ENCODE data around the gene ZYG11A. TPM values are rescaled to one million over a fixed set of nuclear protein-coding genes. Genes with fewer than 3 reads are reported as not detected.
"Not testable (repeated sequence)": the region's sequence is repeated elsewhere in the genome, so short reads cannot be mapped to it uniquely, and the experiment has no call there.

ZYG11A gene
- total RNA-seq, 2 donors from 2014 or later = 0.87 to 6.6 TPM

- Histone ChIP-seq H3K4me3 (no peak overlapping the region), H3K27me3 (replicated peaks; ENCODE audit: insufficient read depth) (no peaks in the 10 kb centered on the region), H3K9me3 (no peaks in the 10 kb centered on the region), H3K36me3 (no peaks in the 10 kb centered on the region), H3K4me1 (replicated peaks) (peaks cover 4% of the 10 kb centered on the region), H3K27ac (no peak overlapping the region)
- DNase-seq (ENCODE audit: low spot score) = no peak
- intact Hi-C loops (cut with DNase I) = no loop called here
- TF ChIP-seq POLR2AphosphoS5 (IDR thresholded peaks at IDR 0.05) (no peak), CTCF (IDR thresholded peaks at IDR 0.05) (no peak), POLR2A (IDR thresholded peaks at IDR 0.05) (no peak)
- WGBS = 68% methylated on average over 4 of the region's 4 CpGs
These were observed 14.9 kb downstream of the ZYG11A start for GRCh38 chr1:52857443-52857842.

GRCh38 chr1:52862666-52863458 lies 20.3 kb downstream of the ZYG11A start:
- peaks cover 4% of the 10 kb centered on the region for H3K4me1 ChIP-seq (replicated peaks)
- H3K27ac ChIP-seq = no peak overlapping the region
- H3K36me3 ChIP-seq = no peaks in the 10 kb centered on the region
- DNase-seq (ENCODE audit: low spot score) = no peak
- H3K4me3 ChIP-seq = no peak overlapping the region
- TF ChIP-seq POLR2AphosphoS5 (IDR thresholded peaks at IDR 0.05) (no peak), POLR2A (IDR thresholded peaks at IDR 0.05) (no peak), CTCF (IDR thresholded peaks at IDR 0.05) (no peak)
- no peaks in the 10 kb centered on the region for H3K27me3 ChIP-seq (replicated peaks; ENCODE audit: insufficient read depth)
- intact Hi-C loops (cut with DNase I) = no loop called here
- WGBS = 92% methylated on average over 2 of the region's 2 CpGs
- H3K9me3 ChIP-seq = no peaks in the 10 kb centered on the region

- peak; percentile 73 for DNase-seq (ENCODE audit: low spot score)
- Histone ChIP-seq H3K36me3 (no peaks in the 10 kb centered on the region), H3K27ac (peak overlapping the region; percentile 57 to 60), H3K4me3 (no peak overlapping the region), H3K27me3 (replicated peaks; ENCODE audit: insufficient read depth) (no peaks in the 10 kb centered on the region), H3K9me3 (no peaks in the 10 kb centered on the region), H3K4me1 (replicated peaks) (no peaks in the 10 kb centered on the region)
- WGBS = 43% methylated on average over 2 of the region's 2 CpGs
- no peak for TF ChIP-seq POLR2A (IDR thresholded peaks at IDR 0.05)
- TF ChIP-seq CTCF (IDR thresholded peaks at IDR 0.05) = no peak
- peak; percentile 83 for TF ChIP-seq POLR2AphosphoS5 (IDR thresholded peaks at IDR 0.05)
- intact Hi-C loops (cut with DNase I) = no loop called here
These were observed 24.7 kb downstream of the ZYG11A start for GRCh38 chr1:52867087-52867863.

- H3K4me1 ChIP-seq (replicated peaks); intact Hi-C loops (cut with DNase I); H3K27ac ChIP-seq; H3K36me3 ChIP-seq; DNase-seq (ENCODE audit: low spot score); H3K27me3 ChIP-seq (replicated peaks; ENCODE audit: insufficient read depth); H3K9me3 ChIP-seq; H3K4me3 ChIP-seq: not testable (repeated sequence)
- WGBS = 89% methylated on average over 9 of the region's 29 CpGs
These were observed 27.2 kb downstream of the ZYG11A start for GRCh38 chr1:52869727-52870126.

- H3K27me3 ChIP-seq (replicated peaks; ENCODE audit: insufficient read depth) = no peaks in the 10 kb centered on the region
- H3K4me1 ChIP-seq (replicated peaks) = no peaks in the 10 kb centered on the region
- H3K9me3 ChIP-seq = no peaks in the 10 kb centered on the region
- TF ChIP-seq CTCF (IDR thresholded peaks at IDR 0.05) = no peak
- no peak overlapping the region for H3K27ac ChIP-seq
- 60% methylated on average over 2 of the region's 2 CpGs for WGBS
- no peaks in the 10 kb centered on the region for H3K36me3 ChIP-seq
- DNase-seq (ENCODE audit: low spot score) = no peak
- intact Hi-C loops (cut with DNase I) = no loop called here
- no peak overlapping the region for H3K4me3 ChIP-seq
These were observed 34.3 kb downstream of the ZYG11A start for GRCh38 chr1:52876843-52877242.

Measured in prostate gland (tissue), 2 donors.